ENCODE data around the gene COL9A1. TPM values are rescaled to one million over a fixed set of nuclear protein-coding genes. Genes with fewer than 3 reads are reported as not detected.
"Not testable (repeated sequence)": the region's sequence is repeated elsewhere in the genome, so short reads cannot be mapped to it uniquely, and the experiment has no call there.

Gene COL9A1
- total and polyA plus RNA-seq, 7 donors = 0.03 to 0.10 TPM; not detected in 5

DNA sequence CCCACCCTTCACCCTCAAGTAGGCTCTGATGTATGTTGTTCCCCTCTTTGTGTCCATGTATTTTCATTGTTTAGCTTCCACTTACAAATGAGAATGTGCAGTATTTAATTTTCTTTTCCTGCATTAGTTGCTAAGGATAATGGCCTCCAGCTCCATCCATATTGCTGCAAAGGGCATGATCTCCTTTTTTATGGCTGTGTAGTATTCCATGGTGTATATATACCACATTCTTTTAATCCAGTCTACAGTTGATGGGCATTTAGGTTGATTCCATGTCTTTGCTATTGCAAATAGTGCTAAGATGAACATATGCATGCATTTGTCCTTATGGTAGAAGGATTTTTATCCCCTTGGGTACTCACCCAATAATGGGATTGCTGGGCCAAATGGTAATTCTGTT, 35.9 kb upstream of the COL9A1 start:
- H3K4me3 ChIP-seq = no peak overlapping the region
- intact Hi-C loops (cut with DNase I) = no loop called here
- no peaks in the 10 kb centered on the region for H3K9me3 ChIP-seq
- DNase-seq (no peak), ATAC-seq (no peak)
- no peaks in the 10 kb centered on the region for H3K36me3 ChIP-seq (ENCODE audit: insufficient read depth in 1 of 2, low read depth in 1 of 2)
- H3K27ac ChIP-seq = no peak overlapping the region
- H3K27me3 ChIP-seq (ENCODE audit: insufficient read depth in 3 of 3, low read length in 2 of 3) = no peaks in the 10 kb centered on the region
- TF ChIP-seq, protein P1, sequence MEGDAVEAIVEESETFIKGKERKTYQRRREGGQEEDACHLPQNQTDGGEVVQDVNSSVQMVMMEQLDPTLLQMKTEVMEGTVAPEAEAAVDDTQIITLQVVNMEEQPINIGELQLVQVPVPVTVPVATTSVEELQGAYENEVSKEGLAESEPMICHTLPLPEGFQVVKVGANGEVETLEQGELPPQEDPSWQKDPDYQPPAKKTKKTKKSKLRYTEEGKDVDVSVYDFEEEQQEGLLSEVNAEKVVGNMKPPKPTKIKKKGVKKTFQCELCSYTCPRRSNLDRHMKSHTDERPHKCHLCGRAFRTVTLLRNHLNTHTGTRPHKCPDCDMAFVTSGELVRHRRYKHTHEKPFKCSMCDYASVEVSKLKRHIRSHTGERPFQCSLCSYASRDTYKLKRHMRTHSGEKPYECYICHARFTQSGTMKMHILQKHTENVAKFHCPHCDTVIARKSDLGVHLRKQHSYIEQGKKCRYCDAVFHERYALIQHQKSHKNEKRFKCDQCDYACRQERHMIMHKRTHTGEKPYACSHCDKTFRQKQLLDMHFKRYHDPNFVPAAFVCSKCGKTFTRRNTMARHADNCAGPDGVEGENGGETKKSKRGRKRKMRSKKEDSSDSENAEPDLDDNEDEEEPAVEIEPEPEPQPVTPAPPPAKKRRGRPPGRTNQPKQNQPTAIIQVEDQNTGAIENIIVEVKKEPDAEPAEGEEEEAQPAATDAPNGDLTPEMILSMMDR (IDR thresholded peaks at IDR 0.05) = no peak
- no peaks in the 10 kb centered on the region for H3K4me1 ChIP-seq

DNA sequence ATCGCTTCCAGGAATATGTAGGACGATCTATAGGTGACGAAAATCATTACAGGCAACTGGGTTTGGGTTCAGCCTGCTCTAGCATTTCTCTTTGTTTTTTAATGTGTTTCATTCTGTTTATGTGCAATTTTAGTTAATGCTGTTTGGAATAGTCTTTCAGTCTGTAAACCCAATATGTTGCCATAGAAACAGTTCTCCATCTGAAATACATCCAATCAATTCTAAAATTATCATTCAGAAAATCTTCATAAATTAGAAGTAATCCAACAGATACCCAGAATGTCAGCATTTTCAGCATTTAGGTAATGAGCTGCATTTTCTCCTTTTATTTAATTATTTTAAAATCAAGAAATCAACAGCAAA, 34.8 kb upstream of the COL9A1 start:
- no peak for ATAC-seq
- 88 to 94% (median 93%) methylated on average over 3 of the region's 3 CpGs for WGBS, 3 donors

DNA sequence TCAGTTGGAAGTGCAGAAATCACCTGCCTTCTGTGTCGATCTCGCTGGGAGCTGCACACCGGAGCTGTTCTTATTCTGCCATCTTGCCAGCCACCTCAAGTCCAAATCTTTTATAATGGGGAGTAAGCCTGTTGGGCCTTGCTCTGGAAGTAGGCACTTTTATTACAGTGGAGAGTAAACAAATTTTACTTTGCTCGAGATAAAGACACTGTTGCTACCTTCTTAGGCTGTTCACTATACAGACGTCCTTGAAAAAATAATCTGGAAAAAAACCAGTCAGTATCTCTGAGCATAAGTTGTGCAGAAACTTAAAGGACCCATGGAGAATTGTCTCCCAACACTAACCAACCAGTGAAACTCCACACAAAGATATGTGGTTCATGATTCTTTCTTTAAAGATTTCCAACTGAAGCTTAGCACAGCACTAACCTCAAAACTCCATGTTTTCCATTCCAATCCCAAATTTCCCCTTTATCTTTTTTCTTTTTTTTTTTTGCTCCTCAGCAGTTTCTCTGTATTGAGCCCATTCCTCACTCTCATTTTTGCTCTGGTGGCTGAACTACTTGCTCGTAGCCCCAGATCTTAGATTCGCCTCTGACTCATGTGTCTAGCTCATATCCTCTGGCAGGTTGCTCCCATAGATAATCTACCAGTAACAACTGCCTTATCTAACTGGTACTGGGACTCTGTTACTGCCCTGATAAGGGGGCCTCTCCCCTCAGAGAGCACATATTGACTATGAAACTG, 34.3 kb upstream of the COL9A1 start:
- DNase-seq (no peak), ATAC-seq (no peak)
- no peaks in the 10 kb centered on the region for H3K9me3 ChIP-seq
- H3K27me3 ChIP-seq (ENCODE audit: insufficient read depth in 3 of 3, low read length in 2 of 3) = no peaks in the 10 kb centered on the region
- WGBS, 3 donors = 69 to 86% (median 85%) methylated on average over 7 of the region's 7 CpGs
- intact Hi-C loops (cut with DNase I) = no loop called here
- TF ChIP-seq, protein P1 (IDR thresholded peaks at IDR 0.05) = no peak
- no peak overlapping the region for H3K27ac ChIP-seq
- H3K4me1 ChIP-seq = no peaks in the 10 kb centered on the region
- no peak overlapping the region for H3K4me3 ChIP-seq
- H3K36me3 ChIP-seq (ENCODE audit: insufficient read depth in 1 of 2, low read depth in 1 of 2) = no peaks in the 10 kb centered on the region

More for the DNA sequence above, 34.8 kb upstream of the COL9A1 start:
- H3K36me3 ChIP-seq (ENCODE audit: insufficient read depth in 1 of 2, low read depth in 1 of 2) = no peaks in the 10 kb centered on the region
- TF ChIP-seq, protein P1 (IDR thresholded peaks at IDR 0.05) = no peak
- DNase-seq = no peak
- no peaks in the 10 kb centered on the region for H3K4me1 ChIP-seq
- no peak overlapping the region for H3K27ac ChIP-seq
- H3K4me3 ChIP-seq = no peak overlapping the region
- intact Hi-C loops (cut with DNase I) = no loop called here
- H3K27me3 ChIP-seq (ENCODE audit: insufficient read depth in 3 of 3, low read length in 2 of 3) = no peaks in the 10 kb centered on the region
- no peaks in the 10 kb centered on the region for H3K9me3 ChIP-seq

DNA sequence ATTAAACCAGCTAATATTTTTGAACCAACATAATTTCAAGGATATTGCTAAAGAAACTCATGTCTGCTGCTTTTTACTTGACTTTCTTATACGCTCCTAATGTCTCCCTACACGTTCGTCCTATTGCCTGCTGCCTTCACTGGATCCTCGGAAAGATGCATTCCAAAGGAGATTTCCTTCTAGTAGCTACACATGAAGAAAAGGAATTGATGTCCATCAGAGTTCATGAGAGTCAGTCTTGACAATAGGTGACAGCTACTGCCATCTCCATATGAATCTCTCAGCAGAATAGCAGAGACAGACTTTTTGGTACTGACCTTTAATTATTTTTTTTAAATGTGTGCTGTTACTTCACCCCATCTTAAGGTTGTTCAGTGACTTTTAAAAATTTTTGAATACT, 24.2 kb upstream of the COL9A1 start:
- Histone ChIP-seq H3K4me3 (no peak overlapping the region), H3K36me3 (ENCODE audit: insufficient read depth in 1 of 2, low read depth in 1 of 2) (no peaks in the 10 kb centered on the region), H3K4me1 (no peaks in the 10 kb centered on the region), H3K9me3 (no peaks in the 10 kb centered on the region), H3K27ac (no peak overlapping the region), H3K27me3 (ENCODE audit: insufficient read depth in 3 of 3, low read length in 2 of 3) (no peaks in the 10 kb centered on the region)
- ATAC-seq (no peak), DNase-seq (no peak)
- TF ChIP-seq, protein P1 (IDR thresholded peaks at IDR 0.05) = no peak
- intact Hi-C loops (cut with DNase I) = no loop called here
- 54 to 78% (median 64%) methylated on average over 4 of the region's 4 CpGs for WGBS, 3 donors

DNA sequence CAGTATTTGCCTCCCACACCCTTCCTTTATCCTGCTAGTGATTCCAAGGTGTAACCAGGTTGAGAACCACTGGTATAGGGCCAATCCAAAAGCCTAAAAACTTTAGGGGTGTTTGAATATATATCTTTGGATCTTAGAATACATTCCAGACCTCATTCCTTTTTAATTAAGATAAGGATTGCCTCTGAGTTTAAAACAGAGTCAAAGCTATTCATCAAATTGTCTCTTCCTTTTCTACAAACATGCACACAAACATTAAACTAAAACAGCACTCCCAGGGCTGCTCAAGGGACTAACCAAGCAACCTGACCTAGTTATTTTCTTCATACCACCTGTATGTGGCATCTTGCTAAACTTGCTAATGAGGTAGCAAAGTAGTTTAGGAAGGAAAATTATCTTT, 22.1 kb upstream of the COL9A1 start:
- no peaks in the 10 kb centered on the region for H3K27me3 ChIP-seq (ENCODE audit: insufficient read depth in 3 of 3, low read length in 2 of 3)
- H3K9me3 ChIP-seq = no peaks in the 10 kb centered on the region
- no peak overlapping the region for H3K27ac ChIP-seq
- TF ChIP-seq, protein P1 (IDR thresholded peaks at IDR 0.05) = no peak
- no peaks in the 10 kb centered on the region for H3K36me3 ChIP-seq (ENCODE audit: insufficient read depth in 1 of 2, low read depth in 1 of 2)
- no peaks in the 10 kb centered on the region for H3K4me1 ChIP-seq
- no peak overlapping the region for H3K4me3 ChIP-seq
- intact Hi-C loops (cut with DNase I) = no loop called here
- DNase-seq = no peak
- no peak for ATAC-seq

DNA sequence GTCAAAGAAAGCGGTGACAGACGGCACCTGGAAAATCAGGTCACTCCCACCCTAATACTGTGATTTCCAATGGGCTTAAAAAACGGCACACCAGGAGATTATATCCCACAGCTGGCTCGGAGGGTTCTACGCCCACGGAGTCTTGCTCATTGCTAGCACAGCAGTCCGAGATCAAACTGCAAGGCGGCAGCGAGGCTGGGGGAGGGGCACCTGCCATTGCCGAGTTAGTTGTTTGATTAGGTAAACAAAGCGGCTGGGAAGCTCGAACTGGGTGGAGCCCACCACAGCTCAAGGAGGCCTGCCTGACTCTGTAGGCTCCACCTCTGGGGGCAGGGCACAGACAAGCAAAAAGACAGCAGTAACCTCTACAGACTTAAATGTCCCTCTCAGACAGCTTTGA, 14.9 kb upstream of the COL9A1 start:
- WGBS, 3 donors = 88 to 94% (median 89%) methylated on average over 11 to 12 of the region's 12 CpGs
- not testable (repeated sequence) for DNase-seq; H3K36me3 ChIP-seq (ENCODE audit: insufficient read depth in 1 of 2, low read depth in 1 of 2); H3K27ac ChIP-seq; H3K9me3 ChIP-seq; H3K4me1 ChIP-seq; H3K4me3 ChIP-seq; ATAC-seq; H3K27me3 ChIP-seq (ENCODE audit: insufficient read depth in 3 of 3, low read length in 2 of 3)
- intact Hi-C loops (cut with DNase I) = loop anchor here in 1 of 2 donors (10.0 kb wide), 1 partner anchor 697 kb away; no protein-coding TSS in a partner anchor
